H9 (cell line): ENCODE data around the gene INPP4A. TPM values are rescaled to one million over a fixed set of nuclear protein-coding genes. Genes with fewer than 3 reads are reported as not detected.

ENCODE experiments used
- DNase-seq: peaks from one replicate; pipeline ENCODE4 v3.0.0-alpha.2; 2017
- H2AFZ ChIP-seq: one replicate; pipeline ENCODE4 v1.6.1; 2013; ENCODE audit warnings: mild to moderate bottlenecking, low read length, control low read depth, moderate library complexity
- H2AK5ac ChIP-seq: 2 replicates; pipeline ENCODE4 v1.6.1; 2013; ENCODE audit warnings: low read length, control low read depth, mixed read lengths; ENCODE audit not compliant: insufficient read length
- H2BK120ac ChIP-seq: one replicate; pipeline ENCODE4 v1.6.1; 2013; ENCODE audit warnings: low read depth, mild to moderate bottlenecking, low read length, control low read depth, inconsistent platforms; ENCODE audit not compliant: poor library complexity, severe bottlenecking
- H2BK12ac ChIP-seq: 2 replicates; pipeline ENCODE4 v1.6.1; 2013; ENCODE audit warnings: low read length, control low read depth, mixed read lengths, low read depth; ENCODE audit not compliant: insufficient read length
- H2BK15ac ChIP-seq: 2 replicates; pipeline ENCODE4 v1.6.1; 2013; ENCODE audit warnings: low read depth, low read length, control low read depth
- H2BK20ac ChIP-seq: one replicate; pipeline ENCODE4 v1.6.1; 2013; ENCODE audit warnings: low read depth, mild to moderate bottlenecking, low read length, control low read depth, inconsistent platforms; ENCODE audit not compliant: poor library complexity, severe bottlenecking
- H2BK5ac ChIP-seq: 2 replicates; pipeline ENCODE4 v1.6.1; 2013; ENCODE audit warnings: low read length, control low read depth, mixed read lengths; ENCODE audit not compliant: insufficient read length
- H3K14ac ChIP-seq: 2 replicates; pipeline ENCODE4 v1.6.1; 2013; ENCODE audit warnings: low read length, control low read depth; ENCODE audit not compliant: insufficient read depth
- H3K18ac ChIP-seq: 2 replicates; pipeline ENCODE4 v1.6.1; 2013; ENCODE audit warnings: low read depth, mild to moderate bottlenecking, mixed read lengths, low read length, control low read depth; ENCODE audit not compliant: insufficient read length
- H3K23ac ChIP-seq: 2 replicates; pipeline ENCODE4 v1.6.1; 2013; ENCODE audit warnings: low read length, control low read depth, mixed read lengths, low read depth; ENCODE audit not compliant: insufficient read length
- H3K23me2 ChIP-seq: 2 replicates; pipeline ENCODE4 v1.6.1; 2013; ENCODE audit warnings: low read depth, mild to moderate bottlenecking, mixed read lengths, low read length, control low read depth; ENCODE audit not compliant: insufficient read length, poor library complexity, severe bottlenecking
- H3K27ac ChIP-seq: 2 replicates; pipeline ENCODE4 v1.5.1; 2013; ENCODE audit warnings: low read length, control low read depth, mixed read lengths, low read depth; ENCODE audit not compliant: insufficient read length
- H3K27me3 ChIP-seq: 2 replicates; pipeline ENCODE4 v1.6.1; 2013; ENCODE audit warnings: low read length, control low read depth, inconsistent platforms; ENCODE audit not compliant: insufficient read depth
- H3K4ac ChIP-seq: 2 replicates; pipeline ENCODE4 v1.6.1; 2013; ENCODE audit warnings: low read depth, mild to moderate bottlenecking, control low read depth, inconsistent platforms, low read length, moderate library complexity
- H3K4me1 ChIP-seq: 2 replicates; pipeline ENCODE4 v1.6.1; 2013; ENCODE audit warnings: low read length, control low read depth, inconsistent platforms; ENCODE audit not compliant: insufficient read depth
- H3K4me2 ChIP-seq: 2 replicates; pipeline ENCODE4 v1.6.1; 2013; ENCODE audit warnings: low read length, control low read depth, mixed read lengths; ENCODE audit not compliant: insufficient read length, insufficient read depth
- H3K56ac ChIP-seq: 2 replicates; pipeline ENCODE4 v1.6.1; 2013; ENCODE audit warnings: low read depth, mild to moderate bottlenecking, mixed read lengths, low read length, control low read depth; ENCODE audit not compliant: insufficient read length
- H3K79me1 ChIP-seq: 2 replicates; pipeline ENCODE4 v1.6.1; 2013; ENCODE audit warnings: low read depth, mild to moderate bottlenecking, moderate library complexity, low read length, control low read depth, inconsistent platforms; ENCODE audit not compliant: insufficient read depth, poor library complexity, severe bottlenecking
- H3K79me2 ChIP-seq: 2 replicates; pipeline ENCODE4 v1.6.1; 2013; ENCODE audit warnings: low read length, control low read depth, inconsistent platforms; ENCODE audit not compliant: insufficient read depth
- H3K9ac ChIP-seq: 2 replicates; pipeline ENCODE4 v1.6.1; 2013; ENCODE audit warnings: low read length, control low read depth, mixed read lengths; ENCODE audit not compliant: insufficient read length; ENCODE audit errors: extremely low read depth
- H3K9me3 ChIP-seq: one replicate; pipeline ENCODE4 v1.6.1; 2013; ENCODE audit warnings: low read depth, low read length, inconsistent platforms; ENCODE audit not compliant: control insufficient read depth
- H3T11ph ChIP-seq: one replicate; pipeline ENCODE4 v1.6.1; 2013; ENCODE audit warnings: mild to moderate bottlenecking, low read length, control low read depth, inconsistent platforms
- H4K20me1 ChIP-seq: one replicate; pipeline ENCODE4 v1.6.1; 2013; ENCODE audit not compliant: control insufficient read depth, insufficient read length, insufficient read depth
- H4K5ac ChIP-seq: 2 replicates; pipeline ENCODE4 v1.6.1; 2013; ENCODE audit warnings: low read depth, mild to moderate bottlenecking, mixed read lengths, low read length, control low read depth; ENCODE audit not compliant: insufficient read length
- H4K8ac ChIP-seq: replicated peaks from 2 replicates; pipeline ENCODE4 v1.6.1; 2013; ENCODE audit warnings: low read length, control low read depth, mixed read lengths, low read depth; ENCODE audit not compliant: insufficient read length
- H4K91ac ChIP-seq: 2 replicates; pipeline ENCODE4 v1.6.1; 2013; ENCODE audit warnings: low read depth, mild to moderate bottlenecking, moderate library complexity, mixed read lengths, low read length, control low read depth; ENCODE audit not compliant: insufficient read length
- H3K27ac Mint-ChIP-seq, 3 experiments: 2 replicates in 2 of 3; 3 replicates in 1 of 3; pipeline ENCODE4 v1.8.0; 2020 to 2021; ENCODE audit warnings: mixed read lengths in 3 of 3, mild to moderate bottlenecking in 1 of 3, moderate library complexity in 1 of 3
- H3K27me3 Mint-ChIP-seq: 2 replicates; pipeline ENCODE4 v1.8.0; 2021; ENCODE audit warnings: low read depth, mild to moderate bottlenecking, moderate library complexity, mixed read lengths
- H3K36me3 Mint-ChIP-seq, 3 experiments: 2 replicates in 2 of 3; 3 replicates in 1 of 3; pipeline ENCODE4 v1.8.0; 2020 to 2021; ENCODE audit warnings: low read depth in 3 of 3, mixed read lengths in 3 of 3; ENCODE audit not compliant: insufficient read depth in 1 of 3
- H3K4me1 Mint-ChIP-seq, 2 experiments: 2 replicates each; pipeline ENCODE4 v1.8.0; 2020; ENCODE audit warnings: mixed read lengths in 2 of 2
- H3K4me3 Mint-ChIP-seq, 2 experiments: 2 replicates in 1 of 2; 3 replicates in 1 of 2; pipeline ENCODE4 v1.8.0; 2020 to 2021; ENCODE audit warnings: mild to moderate bottlenecking in 2 of 2, mixed read lengths in 2 of 2, moderate library complexity in 1 of 2
- H3K9me3 Mint-ChIP-seq, 2 experiments: 2 replicates in 1 of 2; 3 replicates in 1 of 2; pipeline ENCODE4 v1.8.0; 2020; ENCODE audit warnings: mild to moderate bottlenecking in 2 of 2, mixed read lengths in 2 of 2, moderate library complexity in 1 of 2
- CTCF ChIP-seq: fragments of 200-600 bp; sonication (generic); conservative IDR thresholded peaks from 3 replicates; pipeline ENCODE4 v1.8.0; 2021; ENCODE audit warnings: antibody characterized with exemption, mild to moderate bottlenecking
- WGBS: extraction: QIAGEN DNeasy Blood & Tissue Kit; methylation state at CpG from one replicate; pipeline ENCODE4 v1.1.7; 2013; ENCODE audit warnings: missing lambda C conversion rate, low lambda C conversion rate, mixed read lengths; ENCODE audit not compliant: insufficient read length; ENCODE audit errors: extremely low coverage; 5-methylcytosine and 5-hydroxymethylcytosine counted together
- total RNA-seq: library from RNA; stranded (reverse); gene quantifications from 2 replicates; pipeline ENCODE4 v1.2.1, GENCODE V29; 2021

Gene INPP4A
- total RNA-seq, 1 experiment from 2014 or later: 55.2 TPM

- H3K27ac Mint-ChIP-seq: peak overlapping the region; percentile 15 to 36 (median 34); a peak in 3 of 7 replicates
- H3K4me2 ChIP-seq: no peak overlapping the region
- H3K27me3 Mint-ChIP-seq: no peaks in the 10 kb centered on the region
- no peak overlapping the region for H2BK5ac ChIP-seq
- H2AFZ ChIP-seq: no peak overlapping the region
- H3K36me3 Mint-ChIP-seq: peaks cover 8 to 21% (median 20%) of the 10 kb centered on the region in 3 experiments
- H4K5ac ChIP-seq: no peak overlapping the region
- no peaks in the 10 kb centered on the region for H3K9me3 Mint-ChIP-seq
- peaks cover 10% of the 10 kb centered on the region; the same call in 1 of the 2 replicates for H3K4me1 ChIP-seq
- no peak overlapping the region for H3K27ac ChIP-seq
- no peak overlapping the region for H3K9ac ChIP-seq
- TF ChIP-seq CTCF: no peak
- H2BK20ac ChIP-seq: no peak overlapping the region
- no peak overlapping the region for H4K91ac ChIP-seq
- no peak overlapping the region for H2AK5ac ChIP-seq
- no peak overlapping the region for H3K18ac ChIP-seq
- no peak for DNase-seq
- no peaks in the 10 kb centered on the region for H3K23me2 ChIP-seq
- no peaks in the 10 kb centered on the region for H4K20me1 ChIP-seq
- H3K23ac ChIP-seq: no peak overlapping the region
- peaks cover 3% of the 10 kb centered on the region; the same call in 1 of the 2 replicates for H3K79me2 ChIP-seq
- no peak overlapping the region for H4K8ac ChIP-seq
- WGBS: no CpG with 5 or more reads among the region's 4 CpGs
- H3K4me3 Mint-ChIP-seq: no peak overlapping the region
- no peak overlapping the region for H3K4ac ChIP-seq
- H3K56ac ChIP-seq: no peak overlapping the region
- no peak overlapping the region for H2BK120ac ChIP-seq
- H2BK12ac ChIP-seq: no peak overlapping the region
- H3K27me3 ChIP-seq: no peaks in the 10 kb centered on the region
- H3K4me1 Mint-ChIP-seq: peaks cover 80 to 82% of the 10 kb centered on the region in 2 experiments
- H3K14ac ChIP-seq: no peak overlapping the region
- H2BK15ac ChIP-seq: no peak overlapping the region
- peaks cover 16% of the 10 kb centered on the region for H3K79me1 ChIP-seq
- H3K9me3 ChIP-seq: no peaks in the 10 kb centered on the region
- no peak overlapping the region for H3T11ph ChIP-seq
Measured at GRCh38 chr2:98455494-98455976, 10.9 kb downstream of the INPP4A start.
